ENCODE data around the gene ADSL. TPM values are rescaled to one million over a fixed set of nuclear protein-coding genes. Genes with fewer than 3 reads are reported as not detected.
A peak's percentile ranks its signal among the peaks of the same experiment; 100 is the strongest.

ADSL gene
- total and polyA plus RNA-seq, 9 of the 15 experiments (the other 6 are each of a cell fraction or from before 2014, with no cell fraction given) = 112 to 322 (median 146) TPM

GRCh38 chr22:40383905-40384304 is 37.6 kb downstream of the ADSL start (continued):
- TF ChIP-seq ATF3 (IDR thresholded peaks at IDR 0.05) (peak; percentile 66), ATF3 (CRISPR knock-in tag; conservative IDR thresholded peaks at IDR 0.05) (no peak), RREB1 (CRISPR knock-in tag; IDR thresholded peaks at IDR 0.05) (no peak), NFE2 (IDR thresholded peaks at IDR 0.05; ENCODE audit: low read depth) (peak; percentile 89), RBM39 (optimal IDR thresholded peaks at IDR 0.05; ENCODE audit: low read depth, low read length) (no peak), ZNF197 (CRISPR knock-in tag; IDR thresholded peaks at IDR 0.05; ENCODE audit: low read depth) (no peak), MTA3 (IDR thresholded peaks at IDR 0.05; ENCODE audit: borderline replicate concordance) (no peak), ZNF232 (CRISPR knock-in tag; IDR thresholded peaks at IDR 0.05) (no peak), ZNF316 (IDR thresholded peaks at IDR 0.05) (peak; percentile 80), EZH2 (IDR thresholded peaks at IDR 0.05; ENCODE audit: borderline replicate concordance, low read depth, low read length) (no peak), EP300 (IDR thresholded peaks at IDR 0.05; ENCODE audit: low read length) (peak; percentile 39; the same call in 1 of the 2 replicates), FOSL1 (tag; conservative IDR thresholded peaks at IDR 0.05) (peak; percentile 53; the same call in 1 of the 2 replicates), SIX5 (IDR thresholded peaks at IDR 0.05; ENCODE audit: borderline replicate concordance in 1 of 2, insufficient read depth in 1 of 2, low read depth in 1 of 2, low read length in 2 of 2) (no peak)
- TF ChIP-seq, protein P1, sequence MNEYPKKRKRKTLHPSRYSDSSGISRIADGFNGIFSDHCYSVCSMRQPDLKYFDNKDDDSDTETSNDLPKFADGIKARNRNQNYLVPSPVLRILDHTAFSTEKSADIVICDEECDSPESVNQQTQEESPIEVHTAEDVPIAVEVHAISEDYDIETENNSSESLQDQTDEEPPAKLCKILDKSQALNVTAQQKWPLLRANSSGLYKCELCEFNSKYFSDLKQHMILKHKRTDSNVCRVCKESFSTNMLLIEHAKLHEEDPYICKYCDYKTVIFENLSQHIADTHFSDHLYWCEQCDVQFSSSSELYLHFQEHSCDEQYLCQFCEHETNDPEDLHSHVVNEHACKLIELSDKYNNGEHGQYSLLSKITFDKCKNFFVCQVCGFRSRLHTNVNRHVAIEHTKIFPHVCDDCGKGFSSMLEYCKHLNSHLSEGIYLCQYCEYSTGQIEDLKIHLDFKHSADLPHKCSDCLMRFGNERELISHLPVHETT (CRISPR knock-in tag; conservative IDR thresholded peaks at IDR 0.05 in 1 of 2, IDR thresholded peaks at IDR 0.05 in 1 of 2) = no peak
- TF ChIP-seq, protein P2, sequence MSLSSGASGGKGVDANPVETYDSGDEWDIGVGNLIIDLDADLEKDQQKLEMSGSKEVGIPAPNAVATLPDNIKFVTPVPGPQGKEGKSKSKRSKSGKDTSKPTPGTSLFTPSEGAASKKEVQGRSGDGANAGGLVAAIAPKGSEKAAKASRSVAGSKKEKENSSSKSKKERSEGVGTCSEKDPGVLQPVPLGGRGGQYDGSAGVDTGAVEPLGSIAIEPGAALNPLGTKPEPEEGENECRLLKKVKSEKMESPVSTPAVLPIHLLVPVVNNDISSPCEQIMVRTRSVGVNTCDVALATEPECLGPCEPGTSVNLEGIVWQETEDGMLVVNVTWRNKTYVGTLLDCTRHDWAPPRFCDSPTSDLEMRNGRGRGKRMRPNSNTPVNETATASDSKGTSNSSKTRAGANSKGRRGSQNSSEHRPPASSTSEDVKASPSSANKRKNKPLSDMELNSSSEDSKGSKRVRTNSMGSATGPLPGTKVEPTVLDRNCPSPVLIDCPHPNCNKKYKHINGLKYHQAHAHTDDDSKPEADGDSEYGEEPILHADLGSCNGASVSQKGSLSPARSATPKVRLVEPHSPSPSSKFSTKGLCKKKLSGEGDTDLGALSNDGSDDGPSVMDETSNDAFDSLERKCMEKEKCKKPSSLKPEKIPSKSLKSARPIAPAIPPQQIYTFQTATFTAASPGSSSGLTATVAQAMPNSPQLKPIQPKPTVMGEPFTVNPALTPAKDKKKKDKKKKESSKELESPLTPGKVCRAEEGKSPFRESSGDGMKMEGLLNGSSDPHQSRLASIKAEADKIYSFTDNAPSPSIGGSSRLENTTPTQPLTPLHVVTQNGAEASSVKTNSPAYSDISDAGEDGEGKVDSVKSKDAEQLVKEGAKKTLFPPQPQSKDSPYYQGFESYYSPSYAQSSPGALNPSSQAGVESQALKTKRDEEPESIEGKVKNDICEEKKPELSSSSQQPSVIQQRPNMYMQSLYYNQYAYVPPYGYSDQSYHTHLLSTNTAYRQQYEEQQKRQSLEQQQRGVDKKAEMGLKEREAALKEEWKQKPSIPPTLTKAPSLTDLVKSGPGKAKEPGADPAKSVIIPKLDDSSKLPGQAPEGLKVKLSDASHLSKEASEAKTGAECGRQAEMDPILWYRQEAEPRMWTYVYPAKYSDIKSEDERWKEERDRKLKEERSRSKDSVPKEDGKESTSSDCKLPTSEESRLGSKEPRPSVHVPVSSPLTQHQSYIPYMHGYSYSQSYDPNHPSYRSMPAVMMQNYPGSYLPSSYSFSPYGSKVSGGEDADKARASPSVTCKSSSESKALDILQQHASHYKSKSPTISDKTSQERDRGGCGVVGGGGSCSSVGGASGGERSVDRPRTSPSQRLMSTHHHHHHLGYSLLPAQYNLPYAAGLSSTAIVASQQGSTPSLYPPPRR (CRISPR knock-in tag; IDR thresholded peaks at IDR 0.05; ENCODE audit: borderline replicate concordance) = no peak

Measured in K562 (cell line).